Measurements from ENCODE around the gene TPCN2. TPM values are rescaled to one million over a fixed set of nuclear protein-coding genes. Genes with fewer than 3 reads are reported as not detected.

Gene TPCN2
- total and polyA plus RNA-seq, 9 of the 15 experiments (the other 6 are each of a cell fraction or from before 2014, with no cell fraction given): 0.66 to 10.2 (median 4.6) TPM

- TF ChIP-seq MEIS2 (IDR thresholded peaks at IDR 0.05; ENCODE audit: partially characterized antibody) (no peak), ZNF41 (CRISPR knock-in tag; conservative IDR thresholded peaks at IDR 0.05) (no peak), SUPT5H (IDR thresholded peaks at IDR 0.05) (no peak)
Measured at GRCh38 chr11:69087133-69087524, 38.4 kb downstream of the TPCN2 start (continued).

- Histone ChIP-seq H3K4me3 (no peak overlapping the region), H3K36me3 (ENCODE audit: control insufficient read depth, insufficient read depth, low read length) (no peaks in the 10 kb centered on the region), H2AFZ (ENCODE audit: low read depth, low read length) (no peak overlapping the region), H3K9me1 (ENCODE audit: control insufficient read depth, insufficient read depth, low read length) (no peaks in the 10 kb centered on the region), H3K4me2 (ENCODE audit: insufficient read depth, low read length) (no peak overlapping the region), H3K27ac (ENCODE audit: extremely low read depth, low read depth, low read length) (no peak overlapping the region), H3K9ac (ENCODE audit: insufficient read depth in 1 of 2, low read depth in 2 of 2, low read length in 2 of 2) (no peak overlapping the region), H4K20me1 (replicated peaks; ENCODE audit: control insufficient read depth, insufficient read depth, low read length) (no peaks in the 10 kb centered on the region), H3K27me3 (ENCODE audit: control insufficient read depth in 2 of 2, insufficient read depth in 2 of 2, low read length in 2 of 2) (no peaks in the 10 kb centered on the region), H3K79me2 (ENCODE audit: control insufficient read depth, insufficient read depth, low read length) (no peaks in the 10 kb centered on the region), H3K4me1 (replicated peaks in 1 of 2; ENCODE audit: control insufficient read depth in 2 of 2, insufficient read depth in 2 of 2, low read length in 2 of 2) (peaks cover 0 to 15% of the 10 kb centered on the region in 2 experiments; a peak in 1 of 5 replicates), H3K9me3 (replicated peaks; ENCODE audit: control insufficient read depth, insufficient read depth, low read depth, low read length) (0 out of 2 replicates have a peak, but pooled peaks cover 3% of the 10 kb centered on the region)
- in situ Hi-C loops (cut with MboI): loop anchor here (10.0 kb wide), 1 partner anchor 463 kb away; no protein-coding TSS in a partner anchor
- CTCF ChIA-PET (ENCODE audit: low intra/inter-chr PET ratio): no interaction called here
- intact Hi-C loops (cut with micrococcal nuclease): loop anchor here (1.0 to 5.0 kb wide), 3 partner anchors 133 to 456 kb away; partner anchors contain the start of genes IGHMBP2 and MRPL21
- no peak for ATAC-seq
- TF ChIP-seq GATA2 (CRISPR knock-in tag; IDR thresholded peaks at IDR 0.05) (no peak), ZHX1 (conservative IDR thresholded peaks at IDR 0.05; ENCODE audit: low read length) (no peak), MXI1 (IDR thresholded peaks at IDR 0.05; ENCODE audit: low read depth, low read length) (no peak), ARID2 (IDR thresholded peaks at IDR 0.05) (no peak)
- TF ChIP-seq, protein P1, sequence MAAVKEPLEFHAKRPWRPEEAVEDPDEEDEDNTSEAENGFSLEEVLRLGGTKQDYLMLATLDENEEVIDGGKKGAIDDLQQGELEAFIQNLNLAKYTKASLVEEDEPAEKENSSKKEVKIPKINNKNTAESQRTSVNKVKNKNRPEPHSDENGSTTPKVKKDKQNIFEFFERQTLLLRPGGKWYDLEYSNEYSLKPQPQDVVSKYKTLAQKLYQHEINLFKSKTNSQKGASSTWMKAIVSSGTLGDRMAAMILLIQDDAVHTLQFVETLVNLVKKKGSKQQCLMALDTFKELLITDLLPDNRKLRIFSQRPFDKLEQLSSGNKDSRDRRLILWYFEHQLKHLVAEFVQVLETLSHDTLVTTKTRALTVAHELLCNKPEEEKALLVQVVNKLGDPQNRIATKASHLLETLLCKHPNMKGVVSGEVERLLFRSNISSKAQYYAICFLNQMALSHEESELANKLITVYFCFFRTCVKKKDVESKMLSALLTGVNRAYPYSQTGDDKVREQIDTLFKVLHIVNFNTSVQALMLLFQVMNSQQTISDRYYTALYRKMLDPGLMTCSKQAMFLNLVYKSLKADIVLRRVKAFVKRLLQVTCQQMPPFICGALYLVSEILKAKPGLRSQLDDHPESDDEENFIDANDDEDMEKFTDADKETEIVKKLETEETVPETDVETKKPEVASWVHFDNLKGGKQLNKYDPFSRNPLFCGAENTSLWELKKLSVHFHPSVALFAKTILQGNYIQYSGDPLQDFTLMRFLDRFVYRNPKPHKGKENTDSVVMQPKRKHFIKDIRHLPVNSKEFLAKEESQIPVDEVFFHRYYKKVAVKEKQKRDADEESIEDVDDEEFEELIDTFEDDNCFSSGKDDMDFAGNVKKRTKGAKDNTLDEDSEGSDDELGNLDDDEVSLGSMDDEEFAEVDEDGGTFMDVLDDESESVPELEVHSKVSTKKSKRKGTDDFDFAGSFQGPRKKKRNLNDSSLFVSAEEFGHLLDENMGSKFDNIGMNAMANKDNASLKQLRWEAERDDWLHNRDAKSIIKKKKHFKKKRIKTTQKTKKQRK (IDR thresholded peaks at IDR 0.05; ENCODE audit: borderline replicate concordance, low read depth, low read length): no peak
- POLR2A ChIA-PET: interaction anchor here (0.6 to 0.9 kb wide), 2 partner anchors 9 to 517 kb away, joined by 4 read pairs; no protein-coding TSS in a partner anchor
- FAIRE-seq: no peak
- BruUV-seq (replicated peaks): no TSS peak
- no peak for DNase-seq (ENCODE audit: extremely low read depth in 1 of 4, low spot score in 3 of 4)
- 64% methylated on average over 14 of the region's 14 CpGs for WGBS (ENCODE audit: insufficient coverage, low coverage, missing lambda C conversion rate)
Measured at GRCh38 chr11:69087811-69088210, 39.1 kb downstream of the TPCN2 start.

Data from K562 (cell line).